Esophagus squamous epithelium (tissue), 5 donors: ENCODE results near the gene ZNF524. TPM values are rescaled to one million over a fixed set of nuclear protein-coding genes. Genes with fewer than 3 reads are reported as not detected.

ENCODE experiments used
- DNase-seq: peaks from one replicate; lab custom pipeline; 2025; lab: John Stamatoyannopoulos, UW
- H3K27ac ChIP-seq, 4 donors: fragments of 200-600 bp; sonication (generic); one replicate each; pipeline ENCODE4 v1.5.1; 2016 to 2019; ENCODE audit warnings: mild to moderate bottlenecking in 1 of 4
- H3K27me3 ChIP-seq, 4 donors: fragments of 200-600 bp; sonication (generic); 1 replicate in 3 of 4; 2 replicates in 1 of 4; pipeline versions ENCODE4 v1.5.1 to v1.6.0; 2017 to 2021; ENCODE audit warnings: antibody characterized with exemption in 1 of 4
- H3K36me3 ChIP-seq, 3 donors: fragments of 200-600 bp; sonication (generic); one replicate each; pipeline ENCODE4 v1.5.1; 2016 to 2019
- H3K4me1 ChIP-seq, 3 donors: fragments of 200-600 bp; sonication (generic); one replicate each; pipeline ENCODE4 v1.5.1; 2017 to 2019
- H3K4me3 ChIP-seq, 4 donors: fragments of 200-600 bp; sonication (generic); 1 replicate in 3 of 4; 2 replicates in 1 of 4; pipeline ENCODE4 v1.5.1; 2016 to 2019; ENCODE audit warnings: mild to moderate bottlenecking in 2 of 4, moderate library complexity in 1 of 4
- H3K9me3 ChIP-seq, 3 donors: fragments of 200-600 bp; sonication (generic); one replicate each; pipeline ENCODE4 v1.5.1; 2016 to 2019
- CTCF ChIP-seq, 6 experiments: fragments of 450-650 bp in 4 of 6; fragments of 200-600 bp in 2 of 6; sonication (generic) in 2 of 6; IDR thresholded peaks; one replicate each; pipeline ENCODE4 v1.5.1; 2016 to 2019; ENCODE audit warnings: antibody characterized with exemption in 6 of 6, mild to moderate bottlenecking in 4 of 6, moderate library complexity in 4 of 6
- POLR2A ChIP-seq, 4 donors: fragments of 450-650 bp; IDR thresholded peaks; one replicate each; pipeline ENCODE4 v1.6.1; 2017; ENCODE audit warnings: antibody characterized with exemption in 4 of 4, mild to moderate bottlenecking in 4 of 4, moderate library complexity in 3 of 4
- WGBS, 2 donors: methylation state at CpG; one replicate each; pipeline ENCODE4 v1.1.5; 2018; 5-methylcytosine and 5-hydroxymethylcytosine counted together
- intact Hi-C: fragments of 100-400 bp; cut with DNase I; formaldehyde crosslinking; loops from one replicate; pipeline ENCODE4 v1.15.0; 2022
- total RNA-seq, 4 donors: library from RNA; depleted of rRNA; stranded (reverse); fragments of >200 nt; gene quantifications; one replicate each; pipeline ENCODE4 v1.1.0, GENCODE V29; 2016
- donor health status: DM: yes; HTN: yes; CAD: no.

ZNF524 gene
- total RNA-seq, 4 donors from 2014 or later: 17.7 to 25.9 (median 22.9) TPM

GRCh38 chr19:55646889-55647731 is 47.0 kb downstream of the ZNF524 start:
- peak overlapping the region; percentile 77 to 91 (median 84) for H3K27ac ChIP-seq
- peak overlapping the region; percentile 61 to 97 (median 90) for H3K4me3 ChIP-seq
- intact Hi-C loops: no loop called here
- TF ChIP-seq CTCF (IDR thresholded peaks at IDR 0.05) (no peak), POLR2A (IDR thresholded peaks at IDR 0.05) (no peak)
- H3K27me3 ChIP-seq: no peaks in the 10 kb centered on the region
- no peaks in the 10 kb centered on the region for H3K9me3 ChIP-seq
- no peak for DNase-seq
- peaks cover 38 to 75% (median 42%) of the 10 kb centered on the region in 3 donors for H3K4me1 ChIP-seq
- peaks cover 0 to 37% (median 5%) of the 10 kb centered on the region in 3 donors for H3K36me3 ChIP-seq
- 28 to 39% methylated on average over 13 of the region's 14 CpGs for WGBS, 2 donors

- Histone ChIP-seq H3K4me1 (peaks cover 30 to 75% (median 35%) of the 10 kb centered on the region in 3 donors), H3K9me3 (no peaks in the 10 kb centered on the region), H3K4me3 (peak within 1 kb of the TSS; percentile 61 to 97 (median 90)), H3K36me3 (peaks cover 0 to 45% (median 5%) of the 10 kb centered on the region in 3 donors), H3K27me3 (no peaks in the 10 kb centered on the region), H3K27ac (peak within 1 kb of the TSS; percentile 77 to 91 (median 84))
- TF ChIP-seq CTCF (IDR thresholded peaks at IDR 0.05) (peak in 1 of 6 experiments; percentile 15), POLR2A (IDR thresholded peaks at IDR 0.05) (peak in 1 of 4 donors; percentile 14)
- DNase-seq: no peak
- intact Hi-C loops: no loop called here
- 9 to 10% methylated on average over 4 to 10 of the region's 87 CpGs for WGBS, 2 donors
Observed at GRCh38 chr19:55647732-55648584, 47.9 kb downstream of the ZNF524 start, which contains the start of gene CCDC106. Gene CCDC106 (plus strand): TSS chr19:55648212. CDS start chr19:55649047, 835 bp downstream.

GRCh38 chr19:55648585-55649267 is 48.6 kb downstream of the ZNF524 start:
- TF ChIP-seq CTCF (IDR thresholded peaks at IDR 0.05) (no peak), POLR2A (IDR thresholded peaks at IDR 0.05) (no peak)
- Histone ChIP-seq H3K27ac (peak overlapping the region; percentile 77 to 91 (median 84)), H3K36me3 (peaks cover 0 to 46% (median 5%) of the 10 kb centered on the region in 3 donors), H3K27me3 (no peaks in the 10 kb centered on the region), H3K9me3 (no peaks in the 10 kb centered on the region), H3K4me3 (peak overlapping the region; percentile 61 to 97 (median 90)), H3K4me1 (peaks cover 31 to 75% (median 37%) of the 10 kb centered on the region in 3 donors)
- WGBS, 2 donors: 8 to 41% methylated on average over 5 to 10 of the region's 25 CpGs
- DNase-seq: no peak
- intact Hi-C loops: no loop called here

GRCh38 chr19:55649268-55650125 is 49.4 kb downstream of the ZNF524 start:
- Histone ChIP-seq H3K4me3 (peak overlapping the region in 2 of 4 donors; percentile 87 to 94), H3K36me3 (peaks cover 0 to 44% (median 5%) of the 10 kb centered on the region in 3 donors), H3K9me3 (no peaks in the 10 kb centered on the region), H3K27ac (peak overlapping the region in 2 of 4 donors; percentile 87 to 91), H3K4me1 (peaks cover 25 to 67% (median 31%) of the 10 kb centered on the region in 3 donors), H3K27me3 (no peaks in the 10 kb centered on the region)
- 90 to 91% methylated on average over 4 to 5 of the region's 17 CpGs for WGBS, 2 donors
- intact Hi-C loops: no loop called here
- no peak for DNase-seq
- no peak for TF ChIP-seq POLR2A (IDR thresholded peaks at IDR 0.05)
- no peak for TF ChIP-seq CTCF (IDR thresholded peaks at IDR 0.05)
